GM19324 (cell line): Measurements from ENCODE around the gene OTOP3.
"Not testable (repeated sequence)": the region's sequence is repeated elsewhere in the genome, so short reads cannot be mapped to it uniquely, and the experiment has no call there.

Source experiments
- ATAC-seq: cut with Tn5 transposase; IDR thresholded peaks from one replicate; pipeline ENCODE4 v1.9.1; 2021; ENCODE audit warnings: mild to moderate bottlenecking, moderate library complexity; ENCODE audit not compliant: unreplicated experiment, low FRiP score

OTOP3 gene

GRCh38 chr17:74957935-74958740 is 22.4 kb downstream of the OTOP3 start:
- ATAC-seq, result no peak

DNA sequence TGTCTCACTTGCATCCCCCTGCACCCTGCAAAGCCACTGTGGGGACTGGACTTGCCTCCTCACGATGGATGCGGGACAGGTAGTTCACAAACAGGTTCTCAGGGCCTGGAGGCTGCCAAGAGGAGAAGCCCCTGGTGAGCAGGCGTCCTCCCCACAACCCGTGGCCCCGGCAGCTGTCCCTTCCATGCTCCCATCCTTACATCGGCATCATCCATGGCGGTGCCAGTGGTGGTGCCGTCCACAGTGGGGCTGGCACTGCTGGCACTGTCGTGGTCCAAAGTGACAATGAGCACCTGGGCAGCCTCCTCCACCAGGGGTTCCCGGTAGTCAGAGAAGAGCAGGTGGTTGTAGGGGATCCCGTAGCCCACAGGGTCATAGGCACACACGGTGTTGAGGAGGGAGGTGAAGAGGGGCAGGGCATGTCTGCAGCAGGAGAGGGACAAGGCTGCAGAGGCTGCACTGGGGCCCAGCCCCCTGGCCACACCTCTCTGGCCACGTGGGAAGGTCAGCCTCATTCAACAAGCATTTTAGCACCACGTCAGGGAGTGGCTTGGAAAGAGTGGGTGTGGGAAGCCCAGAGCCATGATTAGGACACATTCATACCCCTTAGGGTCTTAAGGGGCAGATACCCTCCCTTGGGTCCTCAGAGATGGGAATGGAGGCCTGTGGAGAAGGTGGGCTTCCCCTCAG is 24.3 kb downstream of the OTOP3 start:
- ATAC-seq, result no peak

GRCh38 chr17:74960570-74961342 is 25.1 kb downstream of the OTOP3 start:
- ATAC-seq, result no peak

DNA sequence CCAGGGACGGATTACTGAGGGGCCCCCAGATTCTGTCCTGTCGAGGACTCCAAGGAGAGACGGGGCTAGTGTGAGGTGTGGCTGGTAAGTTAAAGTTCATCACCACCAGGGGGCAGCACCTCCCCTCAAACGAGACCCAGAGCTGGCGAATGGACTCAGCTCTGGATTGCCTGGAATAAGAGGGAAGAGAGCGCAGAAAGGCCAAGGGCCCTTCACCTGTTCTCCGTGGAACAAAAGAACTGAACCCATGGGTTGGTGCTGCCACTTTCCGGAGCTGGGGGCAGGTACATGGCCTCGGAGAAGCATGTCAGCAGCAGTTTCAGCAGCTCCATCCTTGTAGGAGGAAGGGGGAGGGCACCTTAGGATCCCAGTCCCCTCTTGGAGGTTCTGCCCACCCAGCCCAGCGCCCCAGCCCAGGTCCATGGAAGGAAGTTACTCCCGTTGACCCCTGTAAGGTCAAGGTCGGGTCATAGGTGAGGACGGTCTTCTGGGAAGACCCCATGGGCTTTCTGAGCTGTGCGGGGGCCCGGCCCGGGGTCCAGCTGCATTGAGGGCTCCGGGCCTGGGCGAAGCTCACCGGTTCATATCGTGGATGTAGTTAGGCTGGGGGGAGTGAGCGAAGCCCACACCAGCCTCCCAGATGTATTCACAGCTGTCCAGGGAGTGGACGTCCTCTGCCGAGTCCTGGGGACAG is 26.1 kb downstream of the OTOP3 start:
- ATAC-seq, result no peak

DNA sequence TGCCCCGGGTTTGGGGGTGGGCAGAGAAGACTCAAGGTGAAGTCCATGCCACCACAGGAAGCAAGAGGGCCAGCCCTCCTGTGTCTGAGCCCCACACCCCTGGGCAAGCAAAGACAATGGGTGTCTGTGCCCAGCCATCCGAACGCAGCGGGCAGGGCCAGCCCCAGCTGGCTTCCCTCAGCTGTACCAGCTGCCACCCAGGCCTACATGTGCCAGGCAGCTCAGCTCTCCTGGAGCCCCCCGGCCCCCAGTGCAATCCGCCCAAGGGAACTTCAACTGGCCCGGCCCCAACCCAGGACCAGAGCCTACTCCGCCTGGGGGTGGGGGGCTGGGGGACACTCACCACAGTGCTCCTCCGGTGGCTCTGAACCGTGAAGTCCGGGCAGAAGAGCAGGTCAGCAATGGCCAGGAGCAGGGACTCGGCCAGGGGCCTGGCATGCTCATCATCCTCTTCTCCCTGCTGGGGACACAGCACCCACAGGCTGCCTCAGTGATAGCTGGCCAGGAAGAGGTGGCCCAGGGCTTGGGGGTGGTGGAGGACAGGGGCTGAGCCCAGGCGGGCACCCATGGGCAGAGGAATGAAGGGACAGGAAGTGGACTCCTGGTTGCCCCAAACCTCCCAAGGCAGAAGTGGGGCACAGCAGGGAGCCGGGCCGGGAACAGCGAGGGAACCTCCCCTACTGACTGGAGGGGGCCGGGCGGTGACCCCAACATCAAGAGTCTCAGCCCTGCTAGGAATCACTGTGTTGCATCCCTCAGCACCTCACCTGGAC is 27.1 kb downstream of the OTOP3 start:
- ATAC-seq, result no peak

GRCh38 chr17:74963656-74964055 is 28.0 kb downstream of the OTOP3 start:
- ATAC-seq, result no peak

DNA sequence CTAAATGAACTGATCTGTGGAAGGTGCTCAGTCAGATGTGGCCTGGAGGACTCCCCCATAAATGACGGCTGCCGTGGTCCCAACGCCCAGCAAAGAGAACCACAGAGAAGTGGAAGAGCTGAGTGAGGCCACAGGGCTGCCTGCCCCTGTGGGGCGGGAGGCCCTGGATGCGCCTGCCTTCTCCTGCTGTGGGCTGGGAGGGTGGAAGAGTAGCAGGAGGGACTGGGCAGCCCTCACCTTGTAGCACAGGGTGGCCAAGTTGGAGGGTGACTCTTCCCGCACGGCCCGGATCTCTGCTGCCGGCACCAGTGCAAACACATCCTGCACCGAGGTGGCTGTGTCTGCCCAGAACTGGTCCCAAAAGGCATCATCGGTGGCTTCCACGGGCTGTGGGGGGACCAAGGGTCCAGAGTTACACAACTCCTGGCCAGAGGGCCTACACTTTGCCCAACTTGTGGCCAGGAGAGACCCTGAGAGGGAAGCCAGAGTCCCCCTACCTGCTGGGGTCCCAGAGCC is 28.6 kb downstream of the OTOP3 start:
- ATAC-seq, result no peak

DNA sequence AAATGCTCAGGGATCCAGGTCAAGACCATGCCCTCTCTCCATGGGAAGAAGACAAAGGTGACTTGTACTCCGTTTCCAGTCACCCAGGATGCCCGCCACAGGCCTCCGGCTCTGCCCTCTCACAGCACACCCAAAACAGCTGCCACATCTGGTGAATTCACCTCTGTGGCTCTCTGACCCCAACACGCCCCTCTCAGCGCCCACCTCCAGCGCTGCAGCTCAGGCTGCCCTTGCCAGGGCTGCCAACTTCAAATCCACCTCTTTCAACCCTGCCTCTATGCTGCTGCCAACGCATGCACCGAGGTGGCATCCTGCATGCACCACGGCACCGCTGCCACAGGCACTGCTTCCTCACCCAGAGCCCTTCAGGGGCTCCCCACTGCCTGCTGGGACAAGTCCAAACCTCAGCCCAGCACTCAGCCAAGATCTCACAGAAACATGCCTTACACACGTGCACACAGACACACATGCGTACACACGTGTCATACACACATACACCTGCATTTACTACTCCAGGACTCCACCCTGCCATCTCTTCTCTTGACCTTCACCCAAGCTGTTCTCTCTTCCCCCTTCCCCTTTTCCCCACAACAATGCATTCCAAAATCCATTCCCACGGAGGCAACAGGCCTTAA is 29.4 kb downstream of the OTOP3 start:
- no peak for ATAC-seq

DNA sequence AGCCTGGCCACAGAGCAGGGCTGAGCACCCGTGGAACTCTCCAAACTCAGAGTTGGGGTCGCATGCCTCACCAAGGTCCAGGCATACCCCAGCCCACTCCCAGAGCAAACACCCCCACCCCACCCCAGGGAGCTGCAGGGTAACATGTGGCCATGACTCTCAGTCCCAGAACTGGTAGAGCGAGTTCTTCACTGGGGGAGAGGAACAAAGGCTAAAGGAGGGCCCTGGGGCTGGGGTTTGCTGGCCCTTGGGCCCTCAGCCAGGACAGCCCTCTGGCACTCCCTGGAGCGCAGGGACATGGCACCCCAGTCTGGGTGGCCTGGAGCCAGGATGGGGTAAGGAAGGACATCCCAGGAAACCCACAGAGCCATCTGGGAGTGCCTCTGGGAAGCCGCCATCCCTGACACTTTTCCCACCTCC is 32.7 kb downstream of the OTOP3 start:
- ATAC-seq, result no peak

- not testable (repeated sequence) for ATAC-seq
Observed at GRCh38 chr17:74969501-74969900, 33.8 kb downstream of the OTOP3 start.

DNA sequence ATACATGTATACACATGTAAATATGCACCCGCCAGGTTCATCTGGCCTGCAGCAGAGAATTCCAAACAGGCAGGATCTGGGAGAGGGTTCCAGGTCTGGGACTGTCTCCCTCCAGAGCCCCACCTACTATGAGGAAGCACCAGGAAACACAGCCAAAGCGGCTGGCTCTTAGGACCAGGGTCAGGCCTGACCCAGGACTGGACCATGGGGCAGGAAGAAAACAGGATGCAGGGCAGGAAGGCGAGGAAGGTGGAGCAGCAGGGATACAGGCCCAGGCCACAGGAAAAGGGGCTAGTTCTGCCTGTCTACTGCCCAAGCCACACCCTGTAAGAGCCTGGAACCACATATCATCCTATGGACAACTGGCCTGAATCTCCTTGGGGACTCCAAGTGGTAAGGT is 34.7 kb downstream of the OTOP3 start:
- no peak for ATAC-seq

- ATAC-seq, result no peak
Observed at GRCh38 chr17:74971069-74971841, 35.6 kb downstream of the OTOP3 start.

GRCh38 chr17:74971842-74972106 is 36.1 kb downstream of the OTOP3 start:
- ATAC-seq, result no peak

DNA sequence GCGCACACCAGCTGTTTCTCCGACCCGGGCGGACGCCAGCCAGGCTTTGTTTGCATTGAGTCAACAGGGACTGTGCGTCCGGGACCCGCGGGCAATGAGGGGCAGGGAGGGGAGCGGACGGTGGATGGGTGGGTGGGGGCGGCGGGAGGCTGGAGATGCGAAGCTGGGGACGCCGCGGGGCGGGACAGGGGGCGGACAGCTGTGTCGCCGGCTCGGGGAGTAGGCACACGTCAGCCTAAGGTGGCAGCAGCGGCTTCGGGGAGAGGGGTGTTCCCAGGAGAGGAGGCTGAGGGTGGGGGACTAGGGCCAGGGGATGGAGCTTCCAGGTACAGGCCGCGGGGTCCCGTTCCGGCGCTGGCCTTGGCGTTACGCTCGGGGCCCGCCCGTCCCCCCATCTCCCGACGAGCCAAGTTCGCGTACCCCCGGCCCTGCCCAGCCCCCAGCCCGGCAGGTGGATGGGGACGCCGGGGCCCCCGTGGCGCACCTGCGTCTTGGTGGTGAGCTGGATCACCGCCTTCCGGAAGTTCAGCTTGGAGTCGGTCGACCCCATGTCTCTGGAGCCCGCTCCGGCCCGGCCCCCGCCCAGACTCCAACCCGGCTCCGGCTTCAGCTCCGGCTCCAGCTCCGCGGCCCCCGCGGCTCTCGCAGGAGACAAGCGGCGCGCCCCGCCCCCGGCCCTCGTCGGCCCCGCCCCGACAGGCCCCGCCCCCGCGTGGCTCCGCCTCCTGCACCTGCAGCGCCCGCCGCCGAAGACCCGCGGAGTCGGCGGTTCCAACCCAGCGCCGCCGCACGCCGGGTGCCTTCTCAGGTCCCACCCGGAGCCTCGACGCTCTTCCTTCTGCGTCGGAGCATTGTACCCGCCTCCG is 36.6 kb downstream of the OTOP3 start, which contains the start of gene HID1:
TSS of gene HID1 (minus strand) at position 653 of the 866 bp plus-strand sequence. CDS start at position 550, 103 bp downstream.
- ATAC-seq, result no peak

GRCh38 chr17:74972973-74973328 is 37.3 kb downstream of the OTOP3 start:
- no peak for ATAC-seq

GRCh38 chr17:74975943-74976342 is 40.2 kb downstream of the OTOP3 start:
- ATAC-seq, result no peak

DNA sequence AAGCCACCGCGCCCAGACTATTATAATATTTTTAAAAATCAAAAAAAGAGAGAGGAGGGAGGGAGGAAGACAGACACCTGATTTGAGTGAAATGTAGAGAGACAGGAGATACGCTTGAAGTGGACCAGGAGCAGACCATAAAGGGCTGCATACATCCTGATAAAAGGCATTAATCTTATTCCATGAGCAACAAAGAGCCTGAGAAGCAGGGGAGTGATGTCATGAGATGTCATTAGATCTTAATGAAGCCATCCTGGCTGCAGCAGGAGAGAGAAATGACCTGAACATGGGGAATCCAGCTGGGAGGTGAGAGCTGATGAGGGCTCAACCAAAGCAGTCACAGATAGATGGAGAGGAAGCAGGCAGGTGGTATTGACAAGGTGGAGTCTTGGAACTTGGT is 42.1 kb downstream of the OTOP3 start:
- ATAC-seq, result no peak

DNA sequence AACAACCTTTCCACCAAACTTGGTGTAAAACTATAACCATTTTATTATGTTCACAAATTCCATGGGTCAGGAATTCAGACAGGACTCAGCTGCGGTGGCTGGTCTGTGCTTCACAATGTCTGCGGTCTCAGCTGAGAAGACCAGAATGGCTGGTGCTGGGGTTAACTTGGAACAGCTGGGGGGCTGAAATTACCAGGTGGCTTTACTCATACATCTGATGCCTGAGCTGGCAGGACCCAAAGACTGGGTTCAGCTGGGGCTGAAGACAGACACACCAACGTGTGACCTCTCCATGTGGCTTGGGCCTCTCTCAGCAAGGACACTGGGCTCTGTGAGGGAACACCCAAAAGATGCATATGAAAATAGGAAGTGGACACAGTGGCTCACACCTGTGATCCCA is 42.5 kb downstream of the OTOP3 start:
- ATAC-seq, result no peak
